ENCODE results near the gene XYLT2. TPM values are rescaled to one million over a fixed set of nuclear protein-coding genes. Genes with fewer than 3 reads are reported as not detected.
A peak's percentile ranks its signal among the peaks of the same experiment; 100 is the strongest.

The XYLT2 gene
- total RNA-seq, 1 donor from 2014 or later, result 12.2 TPM

DNA sequence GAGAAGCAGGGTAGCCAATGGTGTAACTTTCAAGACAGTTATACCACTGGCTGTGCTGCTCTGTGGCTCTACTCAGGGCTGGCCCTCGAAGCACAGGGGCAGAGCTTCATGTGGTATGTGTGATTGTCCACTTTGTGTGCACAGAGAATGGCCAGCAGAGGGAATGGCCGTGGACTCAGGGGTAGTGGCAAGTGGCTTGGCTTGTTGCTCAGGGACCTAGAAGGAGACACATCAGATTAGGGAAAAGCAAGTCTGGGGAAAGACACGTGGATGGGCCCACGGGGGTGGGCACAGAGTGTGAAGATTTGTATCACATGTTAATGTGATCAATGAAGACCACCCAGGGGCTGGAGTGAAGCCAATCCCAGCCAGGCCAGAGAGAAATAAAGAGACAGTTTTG is 20.0 kb upstream of the XYLT2 start:
- Histone ChIP-seq H3K79me2 (ENCODE audit: low read depth) (no peaks in the 10 kb centered on the region), H3K36me3 (no peaks in the 10 kb centered on the region), H2AFZ (replicated peaks) (no peak overlapping the region), H3F3A (ENCODE audit: low read depth) (no peaks in the 10 kb centered on the region), H3K4me2 (no peak overlapping the region), H3K9ac (no peak overlapping the region), H3K9me3 (ENCODE audit: low read depth) (no peaks in the 10 kb centered on the region), H3K27ac (no peak overlapping the region), H3K27me3 (no peaks in the 10 kb centered on the region), H3K4me3 (no peak overlapping the region), H4K20me1 (ENCODE audit: low read depth) (no peaks in the 10 kb centered on the region), H3K4me1 (no peaks in the 10 kb centered on the region)
- H3K9me3 Mint-ChIP-seq, result no peaks in the 10 kb centered on the region
- H3K36me3 Mint-ChIP-seq, result no peaks in the 10 kb centered on the region
- H3K4me3 Mint-ChIP-seq, result no peak overlapping the region
- TF ChIP-seq, protein P1, sequence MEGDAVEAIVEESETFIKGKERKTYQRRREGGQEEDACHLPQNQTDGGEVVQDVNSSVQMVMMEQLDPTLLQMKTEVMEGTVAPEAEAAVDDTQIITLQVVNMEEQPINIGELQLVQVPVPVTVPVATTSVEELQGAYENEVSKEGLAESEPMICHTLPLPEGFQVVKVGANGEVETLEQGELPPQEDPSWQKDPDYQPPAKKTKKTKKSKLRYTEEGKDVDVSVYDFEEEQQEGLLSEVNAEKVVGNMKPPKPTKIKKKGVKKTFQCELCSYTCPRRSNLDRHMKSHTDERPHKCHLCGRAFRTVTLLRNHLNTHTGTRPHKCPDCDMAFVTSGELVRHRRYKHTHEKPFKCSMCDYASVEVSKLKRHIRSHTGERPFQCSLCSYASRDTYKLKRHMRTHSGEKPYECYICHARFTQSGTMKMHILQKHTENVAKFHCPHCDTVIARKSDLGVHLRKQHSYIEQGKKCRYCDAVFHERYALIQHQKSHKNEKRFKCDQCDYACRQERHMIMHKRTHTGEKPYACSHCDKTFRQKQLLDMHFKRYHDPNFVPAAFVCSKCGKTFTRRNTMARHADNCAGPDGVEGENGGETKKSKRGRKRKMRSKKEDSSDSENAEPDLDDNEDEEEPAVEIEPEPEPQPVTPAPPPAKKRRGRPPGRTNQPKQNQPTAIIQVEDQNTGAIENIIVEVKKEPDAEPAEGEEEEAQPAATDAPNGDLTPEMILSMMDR (IDR thresholded peaks at IDR 0.05), result no peak
- no peak for TF ChIP-seq EZH2 (IDR thresholded peaks at IDR 0.05)
- TF ChIP-seq EZH2phosphoT487 (IDR thresholded peaks at IDR 0.05), result no peak
- peak overlapping the region; percentile 62 for H3K27ac Mint-ChIP-seq
- DNase-seq (ENCODE audit: low spot score), result no peak
- H3K27me3 Mint-ChIP-seq (ENCODE audit: insufficient read depth, low read depth), result peaks cover 5% of the 10 kb centered on the region
- H3K4me1 Mint-ChIP-seq, result peaks cover 32% of the 10 kb centered on the region

DNA sequence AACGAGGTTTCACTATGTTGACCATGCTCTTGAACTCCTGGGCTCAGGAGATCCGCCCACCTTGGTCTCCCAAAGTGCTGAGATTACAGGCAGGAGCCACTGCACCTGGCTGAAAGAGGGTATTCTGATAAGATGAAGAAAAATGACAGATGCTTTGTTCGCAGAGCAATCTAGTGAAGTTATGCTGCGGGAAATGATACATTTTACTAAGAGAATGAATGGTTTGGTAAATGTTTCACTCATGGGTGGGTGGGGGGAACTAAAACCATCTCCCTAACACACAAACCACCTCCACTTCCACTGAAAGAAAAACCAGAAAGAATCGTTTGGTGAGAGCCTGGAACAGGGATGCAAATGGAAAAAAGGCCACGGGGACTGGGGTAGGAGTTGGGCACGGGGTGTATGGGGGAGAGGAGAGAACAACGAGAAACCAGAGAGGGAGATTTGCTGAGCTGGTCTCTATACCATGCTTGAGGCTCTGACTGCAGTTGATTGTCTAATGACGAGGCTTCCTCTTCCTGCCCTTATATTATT is 19.0 kb upstream of the XYLT2 start:
- Mint-ChIP-seq H3K4me3 (no peak overlapping the region), H3K27ac (peak overlapping the region; percentile 78), H3K27me3 (ENCODE audit: insufficient read depth, low read depth) (peaks cover 9% of the 10 kb centered on the region), H3K9me3 (no peaks in the 10 kb centered on the region), H3K4me1 (peaks cover 34% of the 10 kb centered on the region), H3K36me3 (no peaks in the 10 kb centered on the region)
- no peak for DNase-seq (ENCODE audit: low spot score)
- Histone ChIP-seq H3F3A (ENCODE audit: low read depth) (no peaks in the 10 kb centered on the region), H3K4me1 (peaks cover 4% of the 10 kb centered on the region), H3K27me3 (no peaks in the 10 kb centered on the region), H3K4me2 (no peak overlapping the region), H4K20me1 (ENCODE audit: low read depth) (no peaks in the 10 kb centered on the region), H3K79me2 (ENCODE audit: low read depth) (no peaks in the 10 kb centered on the region), H3K4me3 (no peak overlapping the region), H3K9me3 (ENCODE audit: low read depth) (no peaks in the 10 kb centered on the region), H2AFZ (replicated peaks) (no peak overlapping the region), H3K27ac (no peak overlapping the region), H3K9ac (no peak overlapping the region), H3K36me3 (no peaks in the 10 kb centered on the region)
- TF ChIP-seq, protein P1 (IDR thresholded peaks at IDR 0.05), result no peak
- no peak for TF ChIP-seq EZH2phosphoT487 (IDR thresholded peaks at IDR 0.05)
- no peak for TF ChIP-seq EZH2 (IDR thresholded peaks at IDR 0.05)

DNA sequence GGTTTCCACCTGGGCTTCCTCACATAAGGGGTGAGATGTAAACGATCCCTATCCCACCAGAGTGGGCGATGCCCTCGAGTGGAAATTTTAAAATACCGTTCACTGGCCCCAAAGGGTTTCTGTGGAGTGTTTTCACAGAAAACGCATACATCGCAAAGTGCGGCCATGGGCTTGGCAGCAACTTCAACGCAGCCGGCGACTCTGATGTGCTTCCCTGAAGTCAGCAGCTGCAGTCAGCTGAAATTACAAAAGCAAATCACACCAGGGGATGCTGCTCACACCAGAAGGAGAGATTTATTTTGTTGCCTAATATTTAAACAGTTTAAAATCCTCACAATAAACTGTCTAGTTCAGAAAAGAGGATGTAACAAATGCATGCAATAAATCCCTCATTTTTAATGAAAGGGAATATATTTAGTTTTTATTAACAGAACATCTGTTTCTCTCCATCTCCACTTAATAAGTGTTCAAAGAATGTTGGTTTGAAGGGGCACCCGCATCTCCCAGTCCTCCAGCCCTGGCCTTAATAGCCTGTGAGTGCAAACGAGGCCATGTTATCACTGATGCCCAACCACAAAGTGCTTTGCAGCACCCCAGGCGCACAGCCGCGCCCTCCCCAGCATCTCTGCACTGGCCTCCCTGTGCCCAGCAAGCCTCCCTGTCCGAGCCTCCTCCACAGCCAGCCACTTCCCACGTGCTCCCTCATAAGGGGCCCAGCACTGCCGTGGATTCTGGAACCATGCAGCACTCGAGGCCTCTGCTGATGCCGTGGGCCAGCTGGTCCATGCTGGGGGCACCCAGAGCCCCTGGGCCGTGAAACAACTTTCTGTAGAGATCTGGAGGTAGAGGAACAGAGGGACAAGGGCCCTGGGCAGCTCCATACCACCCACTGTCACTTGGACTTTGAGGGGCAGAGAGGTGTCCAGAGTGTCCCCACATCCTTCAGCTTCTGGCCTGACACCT is 17.3 kb upstream of the XYLT2 start:
- H3K4me1 Mint-ChIP-seq, result peaks cover 44% of the 10 kb centered on the region
- peaks cover 6% of the 10 kb centered on the region for H3K4me1 ChIP-seq
- no peaks in the 10 kb centered on the region for H3K9me3 Mint-ChIP-seq
- H3F3A ChIP-seq (ENCODE audit: low read depth), result no peaks in the 10 kb centered on the region
- no peak overlapping the region for H3K4me3 ChIP-seq
- H3K9ac ChIP-seq, result no peak overlapping the region
- no peak overlapping the region for H2AFZ ChIP-seq (replicated peaks)
- DNase-seq (ENCODE audit: low spot score), result no peak
- H3K4me3 Mint-ChIP-seq, result no peak overlapping the region
- no peaks in the 10 kb centered on the region for H3K36me3 Mint-ChIP-seq
- TF ChIP-seq EZH2phosphoT487 (IDR thresholded peaks at IDR 0.05), result no peak
- no peak for TF ChIP-seq EZH2 (IDR thresholded peaks at IDR 0.05)
- TF ChIP-seq, protein P1 (IDR thresholded peaks at IDR 0.05), result no peak
- H3K27ac Mint-ChIP-seq, result no peak overlapping the region
- H4K20me1 ChIP-seq (ENCODE audit: low read depth), result no peaks in the 10 kb centered on the region
- H3K4me2 ChIP-seq, result no peak overlapping the region
- H3K27ac ChIP-seq, result no peak overlapping the region
- H3K36me3 ChIP-seq, result no peaks in the 10 kb centered on the region
- no peaks in the 10 kb centered on the region for H3K79me2 ChIP-seq (ENCODE audit: low read depth)
- H3K9me3 ChIP-seq (ENCODE audit: low read depth), result no peaks in the 10 kb centered on the region
- no peaks in the 10 kb centered on the region for H3K27me3 ChIP-seq
- peaks cover 9% of the 10 kb centered on the region for H3K27me3 Mint-ChIP-seq (ENCODE audit: insufficient read depth, low read depth)
